Astrocyte (in vitro differentiated cells and primary cell): Measurements from ENCODE around the gene ABI1.

ENCODE experiments used
- CTCF ChIP-seq: IDR thresholded peaks from 2 replicates; pipeline ENCODE4 v1.5.1; 2011; ENCODE audit warnings: low read depth, mild to moderate bottlenecking, inconsistent platforms, low read length, moderate library complexity; ENCODE audit not compliant: insufficient read depth
- EZH2 ChIP-seq: IDR thresholded peaks from 2 replicates; pipeline ENCODE4 v1.6.1; 2012; ENCODE audit warnings: mild to moderate bottlenecking, low read length, inconsistent platforms; ENCODE audit not compliant: insufficient read depth

DNA sequence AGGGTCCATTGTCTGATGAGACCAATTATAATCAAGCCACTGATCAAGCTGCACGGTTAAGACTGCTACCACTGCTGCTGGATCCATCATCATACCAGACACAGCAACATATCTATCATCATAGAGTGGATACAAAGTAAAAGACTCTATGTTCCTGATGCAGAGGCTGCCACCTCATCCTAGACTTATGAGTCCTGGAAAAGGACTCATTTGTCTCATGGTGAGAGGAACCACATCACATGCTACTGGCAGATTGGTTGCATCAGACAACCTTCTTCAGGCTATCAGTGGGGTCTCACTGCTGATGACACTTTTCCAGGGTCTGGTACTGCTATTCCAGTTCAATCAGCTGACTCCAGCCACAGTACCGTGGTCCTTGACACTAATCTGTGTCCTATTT lies 79.0 kb downstream of the ABI1 start:
- TF ChIP-seq CTCF (no peak), EZH2 (no peak)
